Naive thymus-derived CD4-positive, alpha-beta T cell (primary cell): ENCODE results near the gene ACCS. TPM values are rescaled to one million over a fixed set of nuclear protein-coding genes. Genes with fewer than 3 reads are reported as not detected.

ENCODE experiments used
- ATAC-seq: fragments of 150-1000 bp; cut with Tn5 transposase; 2 replicates; pipeline ENCODE4 v1.10.0; 2021; ENCODE audit warnings: mild to moderate bottlenecking, moderate library complexity
- CTCF ChIA-PET: fragments of 350-600 bp; sonication (Branson Sonifier 250); formaldehyde crosslinking; loops from one replicate; lab custom pipeline; 2021; ENCODE audit warnings: antibody characterized with exemption; lab: Charles Lee
- POLR2A ChIA-PET: fragments of 350-600 bp; sonication (Branson Sonifier 250); formaldehyde crosslinking; loops from one replicate; lab custom pipeline; 2021; ENCODE audit warnings: antibody characterized with exemption, inconsistent platforms; lab: Charles Lee
- DNase-seq, 9 donors: peaks; one replicate each; pipeline versions ENCODE4 v3.0.0 to v3.0.0-alpha.2; 2020 to 2022; ENCODE audit warnings: mixed read lengths in 1 of 9
- H3K27ac ChIP-seq: one replicate; pipeline ENCODE4 v1.7.0; 2013; ENCODE audit warnings: mild to moderate bottlenecking, low read depth, low read length, moderate library complexity
- H3K27me3 ChIP-seq, 2 donors: one replicate each; pipeline ENCODE4 v1.7.0; 2013; ENCODE audit warnings: low read length in 2 of 2, mild to moderate bottlenecking in 2 of 2, moderate library complexity in 2 of 2; ENCODE audit not compliant: control insufficient read depth in 2 of 2, insufficient read depth in 2 of 2
- H3K36me3 ChIP-seq, 3 experiments: 1 replicate in 2 of 3; 2 replicates in 1 of 3; pipeline ENCODE4 v1.7.0; 2013; ENCODE audit warnings: low read length in 3 of 3, mild to moderate bottlenecking in 3 of 3, moderate library complexity in 1 of 3; ENCODE audit not compliant: insufficient read depth in 3 of 3, control insufficient read depth in 2 of 3
- H3K4me1 ChIP-seq, 2 donors: one replicate each; pipeline ENCODE4 v1.7.0; 2013; ENCODE audit warnings: low read length in 2 of 2, mild to moderate bottlenecking in 2 of 2, moderate library complexity in 1 of 2; ENCODE audit not compliant: control insufficient read depth in 2 of 2, insufficient read depth in 2 of 2
- H3K4me3 ChIP-seq: 2 replicates; pipeline ENCODE4 v1.7.0; 2013; ENCODE audit warnings: mild to moderate bottlenecking, low read length
- H3K9me3 ChIP-seq, 3 experiments: 1 replicate in 2 of 3; 2 replicates in 1 of 3; pipeline ENCODE4 v1.7.0; 2013; ENCODE audit warnings: low read length in 3 of 3; ENCODE audit not compliant: control insufficient read depth in 2 of 3
- H3K27ac Mint-ChIP-seq, 9 donors: one replicate each; pipeline ENCODE4 v1.8.0; 2020 to 2022; ENCODE audit warnings: mixed read lengths in 9 of 9, mild to moderate bottlenecking in 8 of 9, moderate library complexity in 5 of 9, inconsistent platforms in 2 of 9
- H3K27me3 Mint-ChIP-seq, 5 donors: one replicate each; pipeline ENCODE4 v1.8.0; 2021 to 2022; ENCODE audit warnings: mixed read lengths in 5 of 5, mild to moderate bottlenecking in 1 of 5
- H3K36me3 Mint-ChIP-seq, 5 donors: one replicate each; pipeline ENCODE4 v1.8.0; 2020 to 2022; ENCODE audit warnings: mixed read lengths in 5 of 5, mild to moderate bottlenecking in 3 of 5, inconsistent platforms in 1 of 5
- H3K4me1 Mint-ChIP-seq, 7 donors: one replicate each; pipeline ENCODE4 v1.8.0; 2020 to 2022; ENCODE audit warnings: mixed read lengths in 7 of 7, mild to moderate bottlenecking in 3 of 7, inconsistent platforms in 1 of 7
- H3K4me3 Mint-ChIP-seq, 10 donors: one replicate each; pipeline ENCODE4 v1.8.0; 2020 to 2022; ENCODE audit warnings: mild to moderate bottlenecking in 10 of 10, mixed read lengths in 10 of 10, moderate library complexity in 6 of 10, inconsistent platforms in 2 of 10
- H3K9me3 Mint-ChIP-seq, 11 donors: one replicate each; pipeline ENCODE4 v1.8.0; 2020 to 2022; ENCODE audit warnings: mixed read lengths in 11 of 11, mild to moderate bottlenecking in 4 of 11, inconsistent platforms in 1 of 11, moderate library complexity in 1 of 11
- intact Hi-C, 2 donors: fragments of 100-400 bp; cut with micrococcal nuclease; formaldehyde crosslinking; loops; one replicate each; pipeline ENCODE4 v1.15.1; 2023
- polyA plus RNA-seq, 2 donors: library from polyadenylated mRNA; unstranded; fragments of 300-500 nt; fragmentation: Illumina TruSeq; gene quantifications; one replicate each; pipeline ENCODE4 v1.2.3, GENCODE V29; 2021
- total RNA-seq, 6 experiments: library from RNA in 5 of 6; stranded (reverse) in 5 of 6; gene quantifications; 1 replicate in 5 of 6; 2 replicates in 1 of 6; pipeline ENCODE4 v1.2.3 and lab custom pipeline; 2021 to 2026

ACCS gene
- total and polyA plus RNA-seq, 7 experiments from 2014 or later: 1.4 to 79.2 (median 27.5) TPM

DNA sequence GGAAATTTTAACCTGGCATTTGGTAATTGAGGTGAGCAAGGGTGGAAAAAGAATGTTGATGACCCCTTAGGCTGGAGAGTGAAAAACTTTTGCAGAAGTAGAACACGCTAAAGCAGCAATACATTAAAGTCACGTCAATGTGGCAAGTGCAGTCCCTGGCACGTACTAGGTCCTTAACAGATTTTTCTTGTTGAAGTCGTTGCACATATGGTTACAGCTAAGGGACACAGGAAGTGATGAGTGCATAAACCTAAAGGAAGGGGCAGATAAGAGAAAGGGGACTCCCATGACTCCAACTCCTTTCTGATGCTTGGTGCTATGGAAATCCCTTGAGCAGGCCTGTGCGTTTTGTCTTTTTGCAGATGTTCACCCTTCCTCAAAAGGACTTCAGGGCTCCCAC, 1.2 kb downstream of the ACCS start:
- H3K9me3 Mint-ChIP-seq: no peaks in the 10 kb centered on the region
- ATAC-seq: no peak
- peaks cover 6 to 12% of the 10 kb centered on the region in 2 donors for H3K4me1 ChIP-seq
- no peaks in the 10 kb centered on the region for H3K9me3 ChIP-seq
- H3K36me3 Mint-ChIP-seq: peaks cover 0 to 23% (median 15%) of the 10 kb centered on the region in 5 donors
- H3K27ac Mint-ChIP-seq: peak overlapping the region in 7 of 9 donors; percentile 84 to 97 (median 94)
- DNase-seq: no peak
- intact Hi-C loops: loop anchor here (2.0 to 10.0 kb wide), 6 partner anchors 172 to 1738 kb away; partner anchors contain the start of genes HSD17B12 (in 1 of the 2), SLC35C1 (in 1 of the 2) and TTC17 (in 1 of the 2)
- H3K4me3 ChIP-seq: no peak overlapping the region
- H3K27me3 ChIP-seq: no peaks in the 10 kb centered on the region
- ChIA-PET CTCF (interaction anchor here (1.0 kb wide), 1 partner anchor 58 kb away, joined by 3 read pairs; no protein-coding TSS in a partner anchor), POLR2A (interaction anchor here (2.5 kb wide), 1 partner anchor 186 kb away, joined by 11 read pairs; the partner anchor contains the start of gene ALKBH3)
- no peaks in the 10 kb centered on the region for H3K27me3 Mint-ChIP-seq
- H3K4me3 Mint-ChIP-seq: peak overlapping the region; percentile 79 to 97 (median 94)
- peaks cover 12 to 53% (median 26%) of the 10 kb centered on the region in 7 donors for H3K4me1 Mint-ChIP-seq
- no peaks in the 10 kb centered on the region for H3K36me3 ChIP-seq
- no peak overlapping the region for H3K27ac ChIP-seq

DNA sequence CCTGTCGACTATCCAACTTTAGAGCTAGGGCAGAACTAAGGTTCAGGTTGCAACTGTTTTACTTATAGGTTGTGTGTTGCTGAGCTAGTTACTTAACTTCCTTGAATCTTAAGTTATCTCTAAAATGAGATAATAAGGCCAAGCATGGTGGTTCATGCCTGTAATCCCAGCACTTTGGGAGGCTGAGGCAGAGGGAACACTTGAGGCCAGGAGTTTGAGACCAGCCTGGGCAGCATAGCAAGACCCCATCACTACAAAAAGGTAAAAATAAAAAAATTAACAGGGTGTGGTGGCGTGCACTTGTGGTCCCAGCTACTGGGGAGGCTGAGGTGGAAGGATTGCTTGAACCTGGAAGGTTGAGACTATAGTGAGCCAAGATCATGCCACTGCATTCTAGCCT, 2.1 kb downstream of the ACCS start:
- Histone ChIP-seq H3K4me3 (no peak overlapping the region), H3K27ac (no peak overlapping the region), H3K9me3 (no peaks in the 10 kb centered on the region), H3K27me3 (no peaks in the 10 kb centered on the region), H3K36me3 (peaks cover 0 to 7% (median 0%) of the 10 kb centered on the region in 3 experiments), H3K4me1 (peaks cover 6 to 12% of the 10 kb centered on the region in 2 donors)
- Mint-ChIP-seq H3K27me3 (no peaks in the 10 kb centered on the region), H3K36me3 (peaks cover 0 to 26% (median 15%) of the 10 kb centered on the region in 5 donors), H3K27ac (peak overlapping the region in 2 of 9 donors; percentile 18 to 97), H3K4me1 (peaks cover 12 to 53% (median 26%) of the 10 kb centered on the region in 7 donors), H3K4me3 (peak overlapping the region in 1 of 10 donors; percentile 4), H3K9me3 (no peaks in the 10 kb centered on the region)
- CTCF ChIA-PET: interaction anchor here (1.2 kb wide), 1 partner anchor 27 kb away, joined by 10 read pairs; the partner anchor contains the start of gene EXT2
- POLR2A ChIA-PET: no interaction called here
- intact Hi-C loops: loop anchor here (5.0 to 10.0 kb wide), 3 partner anchors 173 to 1289 kb away; partner anchors contain the start of gene TTC17 (in 1 of the 2)
- ATAC-seq (no peak), DNase-seq (no peak)

DNA sequence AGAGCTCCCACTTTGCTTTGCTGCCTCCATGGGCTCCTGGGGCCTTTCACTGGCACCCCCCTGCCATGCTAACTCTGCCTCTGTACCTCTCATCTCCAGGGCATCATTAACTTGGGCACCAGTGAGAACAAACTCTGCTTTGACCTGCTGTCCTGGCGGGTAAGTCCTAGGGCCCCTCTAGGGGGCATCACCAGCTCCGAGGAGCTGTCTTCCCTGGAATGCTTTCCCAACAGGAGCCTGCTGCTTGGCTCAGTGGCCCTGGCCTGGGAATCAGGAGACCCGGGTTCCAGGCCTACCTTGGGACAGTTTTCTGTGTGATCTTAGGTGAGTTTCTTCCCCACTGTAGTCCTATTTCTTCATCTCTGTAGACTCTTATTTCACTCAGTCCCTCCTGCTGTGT, 5.1 kb downstream of the ACCS start:
- Mint-ChIP-seq H3K27me3 (no peaks in the 10 kb centered on the region), H3K36me3 (peaks cover 0 to 51% (median 23%) of the 10 kb centered on the region in 5 donors), H3K9me3 (no peaks in the 10 kb centered on the region), H3K27ac (no peak overlapping the region), H3K4me3 (no peak overlapping the region), H3K4me1 (peaks cover 11 to 34% (median 21%) of the 10 kb centered on the region in 7 donors)
- no peak for DNase-seq
- intact Hi-C loops: no loop called here
- H3K27me3 ChIP-seq: no peaks in the 10 kb centered on the region
- no peak overlapping the region for H3K27ac ChIP-seq
- H3K4me1 ChIP-seq: peaks cover 0 to 8% of the 10 kb centered on the region in 2 donors
- no peak for ATAC-seq
- POLR2A ChIA-PET: no interaction called here
- CTCF ChIA-PET: interaction anchor here (1.6 kb wide), 1 partner anchor 22 kb away, joined by 5 read pairs; no protein-coding TSS in a partner anchor
- H3K9me3 ChIP-seq: no peaks in the 10 kb centered on the region
- H3K36me3 ChIP-seq: peaks cover 0 to 25% (median 0%) of the 10 kb centered on the region in 3 experiments
- H3K4me3 ChIP-seq: no peak overlapping the region

DNA sequence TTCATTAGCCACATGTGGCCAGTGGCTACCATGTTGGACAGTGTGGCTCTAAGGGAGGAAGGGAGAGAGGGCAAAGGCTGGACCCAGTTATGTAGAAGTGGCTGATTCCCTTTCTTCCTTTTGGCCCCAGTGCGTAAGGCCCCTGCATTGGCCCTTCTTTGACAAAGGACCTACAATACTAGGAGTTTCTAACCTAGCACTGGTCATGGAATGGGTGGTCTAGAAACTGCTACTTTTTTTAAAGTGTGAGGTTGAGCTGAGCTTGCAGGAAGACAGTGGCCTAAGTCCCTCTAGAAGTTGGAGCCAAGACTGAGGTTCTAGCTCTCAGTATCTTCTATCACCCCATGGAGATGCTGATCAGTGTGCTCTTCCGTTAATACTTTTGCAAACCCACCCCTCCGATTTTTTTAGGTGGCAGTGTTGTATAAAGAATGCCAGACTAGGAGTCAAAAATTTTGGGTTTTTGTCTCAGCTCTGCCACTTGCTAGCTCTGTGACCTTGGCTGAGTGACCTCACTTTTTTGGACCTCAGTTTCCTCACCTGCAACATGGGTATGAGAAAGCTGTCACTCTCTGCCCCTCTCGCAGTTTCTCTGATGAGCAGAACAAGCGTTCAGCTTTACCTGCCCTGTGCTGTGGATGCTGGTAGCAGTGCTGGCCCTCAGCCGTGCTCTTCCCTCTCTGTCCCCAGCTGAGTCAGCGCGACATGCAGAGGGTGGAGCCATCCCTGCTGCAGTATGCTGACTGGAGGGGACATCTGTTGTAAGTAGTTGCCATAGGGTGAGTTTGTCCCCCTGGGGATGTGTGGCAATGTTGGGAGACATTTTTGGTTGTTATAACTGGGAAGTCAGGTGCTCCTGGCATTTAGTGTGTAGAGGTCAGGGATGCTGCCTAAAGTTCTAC, 6.9 kb downstream of the ACCS start:
- no peak overlapping the region for H3K4me3 Mint-ChIP-seq
- peaks cover 0 to 19% (median 9%) of the 10 kb centered on the region in 7 donors for H3K4me1 Mint-ChIP-seq
- intact Hi-C loops: no loop called here
- peaks cover 0 to 67% (median 27%) of the 10 kb centered on the region in 5 donors for H3K36me3 Mint-ChIP-seq
- Histone ChIP-seq H3K36me3 (peaks cover 0 to 41% (median 0%) of the 10 kb centered on the region in 3 experiments), H3K4me3 (no peak overlapping the region), H3K4me1 (no peaks in the 10 kb centered on the region), H3K27ac (no peak overlapping the region), H3K9me3 (no peaks in the 10 kb centered on the region), H3K27me3 (no peaks in the 10 kb centered on the region)
- H3K27me3 Mint-ChIP-seq: no peaks in the 10 kb centered on the region
- CTCF ChIA-PET: no interaction called here
- ATAC-seq (no peak), DNase-seq (no peak)
- peak overlapping the region in 1 of 9 donors; percentile 62 for H3K27ac Mint-ChIP-seq
- POLR2A ChIA-PET: interaction anchor here (0.5 to 1.0 kb wide), 2 partner anchors 17 to 24 kb away, joined by 3 read pairs; no protein-coding TSS in a partner anchor
- no peaks in the 10 kb centered on the region for H3K9me3 Mint-ChIP-seq

DNA sequence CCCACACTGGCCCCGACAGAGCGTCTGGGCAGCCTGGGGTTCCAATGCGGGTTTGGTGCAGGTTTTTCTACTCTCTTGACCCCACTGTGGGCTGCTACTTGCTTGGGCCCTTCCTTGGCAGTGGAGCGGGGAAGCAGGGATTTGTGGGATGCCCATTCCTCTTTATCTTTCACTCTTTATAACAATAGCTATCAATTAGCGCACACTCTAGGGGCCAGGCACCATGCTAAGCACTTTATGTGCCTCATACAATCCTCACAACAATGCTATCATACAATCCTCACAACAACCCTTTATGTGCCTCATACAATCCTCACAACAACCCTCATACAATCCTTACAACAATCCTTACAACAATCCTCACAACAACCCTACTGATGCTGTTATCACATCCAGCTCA, 12.7 kb downstream of the ACCS start:
- H3K27me3 Mint-ChIP-seq: no peaks in the 10 kb centered on the region
- Histone ChIP-seq H3K4me3 (no peak overlapping the region), H3K27ac (no peak overlapping the region), H3K9me3 (no peaks in the 10 kb centered on the region), H3K4me1 (no peaks in the 10 kb centered on the region), H3K27me3 (no peaks in the 10 kb centered on the region), H3K36me3 (peaks cover 0 to 41% (median 0%) of the 10 kb centered on the region in 3 experiments)
- H3K27ac Mint-ChIP-seq: no peak overlapping the region
- CTCF ChIA-PET: no interaction called here
- H3K9me3 Mint-ChIP-seq: peaks cover 0 to 1% (median 0%) of the 10 kb centered on the region in 11 donors
- H3K4me1 Mint-ChIP-seq: peaks cover 0 to 3% (median 0%) of the 10 kb centered on the region in 7 donors
- no peak overlapping the region for H3K4me3 Mint-ChIP-seq
- ATAC-seq (no peak), DNase-seq (no peak)
- peaks cover 4 to 83% (median 52%) of the 10 kb centered on the region in 5 donors for H3K36me3 Mint-ChIP-seq
- intact Hi-C loops: no loop called here
- POLR2A ChIA-PET: no interaction called here

DNA sequence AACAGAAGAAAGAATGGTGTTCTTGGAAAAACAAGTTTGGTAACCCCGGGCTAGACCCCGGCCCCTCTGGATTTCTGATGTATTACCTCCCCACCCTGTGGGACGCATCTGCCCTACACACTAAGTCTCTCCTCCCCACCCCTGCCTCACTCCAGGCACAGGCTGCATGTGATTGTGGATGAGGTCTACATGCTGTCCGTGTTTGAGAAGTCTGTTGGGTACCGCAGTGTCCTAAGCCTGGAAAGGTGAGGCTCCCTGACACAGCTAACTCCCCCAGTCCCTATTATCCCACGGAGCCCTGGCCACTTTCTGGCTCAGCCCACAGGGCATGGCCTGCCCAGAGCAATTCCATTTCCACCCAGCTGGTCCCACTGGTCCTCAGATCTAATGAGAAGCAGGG, 13.3 kb downstream of the ACCS start:
- H3K4me1 ChIP-seq: no peaks in the 10 kb centered on the region
- Mint-ChIP-seq H3K27me3 (no peaks in the 10 kb centered on the region), H3K4me1 (peaks cover 0 to 2% (median 0%) of the 10 kb centered on the region in 7 donors), H3K27ac (no peak overlapping the region), H3K9me3 (peaks cover 0 to 6% (median 0%) of the 10 kb centered on the region in 11 donors), H3K4me3 (no peak overlapping the region), H3K36me3 (peaks cover 4 to 83% (median 56%) of the 10 kb centered on the region in 5 donors)
- H3K4me3 ChIP-seq: no peak overlapping the region
- H3K27me3 ChIP-seq: no peaks in the 10 kb centered on the region
- peaks cover 0 to 39% (median 0%) of the 10 kb centered on the region in 3 experiments for H3K36me3 ChIP-seq
- CTCF ChIA-PET: no interaction called here
- intact Hi-C loops: no loop called here
- no peaks in the 10 kb centered on the region for H3K9me3 ChIP-seq
- POLR2A ChIA-PET: no interaction called here
- H3K27ac ChIP-seq: no peak overlapping the region
- DNase-seq: no peak
- ATAC-seq: no peak
